SKM-1 (cell line): ENCODE data around the gene KLHDC4.
"Not testable (repeated sequence)": the region's sequence is repeated elsewhere in the genome, so short reads cannot be mapped to it uniquely, and the experiment has no call there.

Source experiments
- DNase-seq: peaks from one replicate; lab custom pipeline; 2025; ENCODE audit not compliant: unreplicated experiment; lab: John Stamatoyannopoulos, UW

Gene KLHDC4

GRCh38 chr16:87788730-87789436 is 23.1 kb upstream of the KLHDC4 start:
- DNase-seq: not testable (repeated sequence)

GRCh38 chr16:87787451-87788091 is 21.8 kb upstream of the KLHDC4 start:
- DNase-seq: not testable (repeated sequence)

GRCh38 chr16:87784812-87785211 is 19.0 kb upstream of the KLHDC4 start:
- no peak for DNase-seq

- DNase-seq: no peak
These were observed 16.2 kb upstream of the KLHDC4 start for GRCh38 chr16:87782033-87782432.

- peak; percentile 94 for DNase-seq
These were observed 14.7 kb upstream of the KLHDC4 start for GRCh38 chr16:87780385-87780989.

- DNase-seq: peak; percentile 88
These were observed 13.2 kb upstream of the KLHDC4 start for GRCh38 chr16:87778830-87779579.

- no peak for DNase-seq
These were observed 12.7 kb upstream of the KLHDC4 start for GRCh38 chr16:87778476-87778829.

- not testable (repeated sequence) for DNase-seq
These were observed 8.1 kb upstream of the KLHDC4 start for GRCh38 chr16:87773836-87774235.

GRCh38 chr16:87767456-87767855 is 1.7 kb upstream of the KLHDC4 start:
- not testable (repeated sequence) for DNase-seq

GRCh38 chr16:87766485-87766797 is 655 bp upstream of the KLHDC4 start:
- DNase-seq: no peak

GRCh38 chr16:87765473-87765775 is 362 bp downstream of the KLHDC4 start:
- DNase-seq: no peak

GRCh38 chr16:87764600-87765472 is 950 bp downstream of the KLHDC4 start:
- no peak for DNase-seq

GRCh38 chr16:87762620-87763019 is 3.2 kb downstream of the KLHDC4 start:
- no peak for DNase-seq

GRCh38 chr16:87762071-87762571 is 3.7 kb downstream of the KLHDC4 start:
- DNase-seq: no peak

GRCh38 chr16:87761060-87761459 is 4.7 kb downstream of the KLHDC4 start:
- no peak for DNase-seq

- no peak for DNase-seq
These were observed 7.9 kb downstream of the KLHDC4 start for GRCh38 chr16:87757841-87758426.

GRCh38 chr16:87754535-87754934 is 11.3 kb downstream of the KLHDC4 start:
- DNase-seq: no peak

GRCh38 chr16:87747626-87748414 is 18.0 kb downstream of the KLHDC4 start:
- no peak for DNase-seq

GRCh38 chr16:87746178-87746577 is 19.6 kb downstream of the KLHDC4 start:
- DNase-seq: no peak
